HG03520 (cell line): ENCODE data around the gene MT1A.
"Not testable (repeated sequence)": the region's sequence is repeated elsewhere in the genome, so short reads cannot be mapped to it uniquely, and the experiment has no call there.

Source experiments
- ATAC-seq: cut with Tn5 transposase; IDR thresholded peaks from one replicate; pipeline ENCODE4 v1.9.1; 2021; ENCODE audit warnings: mild to moderate bottlenecking, moderate library complexity; ENCODE audit not compliant: unreplicated experiment

Gene MT1A

DNA sequence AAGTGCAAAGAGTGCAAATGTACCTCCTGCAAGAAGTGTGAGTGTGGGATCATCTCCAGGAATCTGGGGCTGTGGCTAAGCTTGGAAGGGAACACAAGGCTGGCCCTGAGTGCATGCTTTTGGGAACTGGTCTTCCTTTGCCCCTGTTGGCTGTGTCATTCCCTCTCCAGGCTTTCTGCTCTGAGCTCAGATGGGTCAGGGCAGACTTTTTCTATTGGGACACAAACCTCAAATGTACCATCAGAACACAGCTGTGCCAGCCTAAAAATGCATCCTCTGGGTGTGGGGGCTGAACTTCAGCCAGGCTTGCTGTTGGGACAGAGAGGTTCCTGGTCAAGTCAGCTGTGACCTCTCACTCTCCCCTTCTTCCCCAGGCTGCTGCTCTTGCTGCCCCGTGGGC lies 14.1 kb downstream of the MT1A start:
- no peak for ATAC-seq

DNA sequence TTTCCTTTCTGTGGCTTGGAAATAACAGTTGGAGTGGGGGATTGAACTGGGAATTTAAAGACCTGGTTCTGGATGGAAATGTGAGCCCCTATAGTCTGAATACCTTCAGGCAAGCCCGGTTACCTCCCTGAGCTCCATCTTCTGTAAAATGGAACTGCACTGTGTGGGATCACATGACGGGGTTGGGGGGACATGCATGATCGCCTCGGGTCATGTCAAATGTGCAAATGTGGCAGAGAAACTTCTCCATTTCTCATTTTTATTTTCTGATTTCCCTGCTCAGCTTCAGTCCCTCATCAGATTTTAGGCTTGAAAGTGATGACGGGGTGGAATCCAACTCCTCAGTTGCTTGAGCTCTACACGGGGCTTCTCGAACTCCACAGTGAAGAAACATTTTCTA lies 14.8 kb downstream of the MT1A start:
- ATAC-seq: no peak

DNA sequence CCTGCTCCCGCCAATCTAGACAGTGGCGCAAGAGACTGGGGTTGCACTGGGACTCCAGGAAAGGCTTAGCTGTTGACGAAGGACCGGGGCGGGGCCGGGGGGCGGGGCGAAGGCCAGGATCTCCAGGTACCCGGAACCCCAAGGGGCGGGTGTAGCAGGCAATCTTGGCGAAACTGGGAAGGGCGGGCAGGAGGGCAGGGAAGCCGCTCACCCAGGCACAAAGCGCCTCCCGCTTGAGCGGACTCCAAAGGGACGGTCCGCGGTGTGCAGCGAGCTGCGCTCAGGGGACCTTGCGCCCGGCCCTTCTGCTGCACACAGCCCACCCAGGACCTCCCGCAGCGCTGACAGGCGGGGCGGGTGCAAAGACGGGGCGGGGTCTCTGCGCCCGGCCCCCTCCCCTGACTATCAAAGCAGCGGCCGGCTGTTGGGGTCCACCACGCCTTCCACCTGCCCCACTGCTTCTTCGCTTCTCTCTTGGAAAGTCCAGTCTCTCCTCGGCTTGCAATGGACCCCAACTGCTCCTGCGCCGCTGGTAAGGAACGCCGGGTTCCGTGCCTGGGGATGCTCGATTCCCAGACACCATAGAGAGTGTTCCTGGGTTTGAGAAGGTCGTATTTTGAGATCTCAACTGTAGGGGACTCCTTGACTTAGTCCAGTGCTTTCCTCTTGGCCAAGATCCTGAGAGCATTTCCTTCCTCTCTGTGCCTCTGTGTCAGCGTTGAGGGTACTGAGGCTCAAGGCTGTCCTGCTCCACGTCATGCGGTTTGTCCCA lies 19.3 kb downstream of the MT1A start, which contains the start of gene MT1F:
Gene MT1F, plus strand, starts transcription at position 405 of the 772 bp plus-strand sequence. Its CDS starts 100 bp downstream, at position 505.
- ATAC-seq: no peak

DNA sequence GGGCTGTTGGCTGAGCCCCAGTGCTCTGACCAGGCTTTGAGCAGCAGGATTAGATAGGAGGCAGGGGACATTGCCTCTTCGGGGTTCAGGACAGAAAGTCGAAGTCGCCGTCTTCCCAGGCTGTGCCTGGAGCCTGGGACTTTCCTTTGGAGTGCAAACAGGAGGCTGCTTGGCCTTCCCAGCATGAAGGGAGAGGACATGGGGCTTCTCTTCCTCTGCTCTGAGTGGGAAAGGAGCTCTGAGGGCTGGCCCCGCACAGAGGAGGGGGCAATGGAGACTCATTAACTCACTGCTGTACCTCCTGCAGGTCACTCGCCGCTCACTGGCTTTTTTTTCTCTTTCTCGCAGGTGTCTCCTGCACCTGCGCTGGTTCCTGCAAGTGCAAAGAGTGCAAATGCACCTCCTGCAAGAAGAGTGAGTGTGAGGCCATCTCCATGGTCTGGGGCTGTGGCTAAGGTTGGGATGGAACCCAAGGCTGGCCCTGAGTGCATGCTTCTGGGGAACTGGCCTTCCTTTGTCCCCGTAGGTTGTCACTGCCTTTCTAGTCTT lies 19.9 kb downstream of the MT1A start:
- no peak for ATAC-seq

DNA sequence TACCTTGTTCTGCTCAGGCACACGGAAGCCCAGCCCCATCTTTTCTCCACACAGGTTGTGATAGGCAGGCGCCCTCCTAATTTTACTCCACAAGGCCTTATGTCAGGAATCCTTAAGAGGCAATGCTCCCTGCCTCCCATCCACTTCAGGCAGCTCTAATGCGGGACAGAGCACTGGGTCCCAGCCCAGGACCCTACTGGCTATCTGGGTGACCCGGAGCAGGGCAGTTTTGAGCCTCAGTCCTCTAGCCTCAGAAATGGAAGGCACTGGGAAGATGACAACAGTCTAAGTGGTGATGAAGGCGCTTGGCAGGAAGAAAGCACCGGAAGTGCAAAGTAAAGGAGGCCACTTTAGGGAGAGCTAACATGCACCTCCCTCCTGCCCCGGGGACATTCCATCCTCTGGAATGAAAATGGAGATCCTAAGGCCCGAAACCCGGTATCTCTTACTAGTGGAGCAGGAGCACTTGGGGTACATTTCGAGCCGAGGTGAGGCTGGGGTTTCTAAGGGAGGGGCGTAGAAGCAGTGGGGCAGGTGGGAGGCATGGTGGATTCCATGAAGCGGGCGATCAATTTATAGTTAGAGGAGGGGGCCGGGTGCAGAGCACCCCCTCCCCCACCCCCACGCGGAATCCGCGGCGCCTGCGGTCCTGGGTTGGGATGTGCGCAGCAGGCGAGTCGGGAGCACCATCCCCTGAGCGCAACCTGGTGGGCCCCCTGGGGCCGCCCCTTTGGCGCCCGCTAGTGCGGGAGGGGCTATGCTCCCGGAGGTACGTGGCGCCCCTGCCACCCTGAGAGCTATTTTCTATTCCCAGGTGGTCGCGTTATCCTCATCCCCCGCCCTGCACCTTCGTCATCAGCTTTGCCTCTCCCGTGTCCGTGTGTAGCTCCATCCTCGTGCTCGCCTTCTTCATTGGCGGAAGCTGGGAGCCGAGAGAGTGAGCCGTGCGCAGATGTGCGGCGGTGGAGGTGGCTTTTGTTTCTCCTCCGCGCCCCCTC lies 24.2 kb downstream of the MT1A start:
- ATAC-seq: no peak

DNA sequence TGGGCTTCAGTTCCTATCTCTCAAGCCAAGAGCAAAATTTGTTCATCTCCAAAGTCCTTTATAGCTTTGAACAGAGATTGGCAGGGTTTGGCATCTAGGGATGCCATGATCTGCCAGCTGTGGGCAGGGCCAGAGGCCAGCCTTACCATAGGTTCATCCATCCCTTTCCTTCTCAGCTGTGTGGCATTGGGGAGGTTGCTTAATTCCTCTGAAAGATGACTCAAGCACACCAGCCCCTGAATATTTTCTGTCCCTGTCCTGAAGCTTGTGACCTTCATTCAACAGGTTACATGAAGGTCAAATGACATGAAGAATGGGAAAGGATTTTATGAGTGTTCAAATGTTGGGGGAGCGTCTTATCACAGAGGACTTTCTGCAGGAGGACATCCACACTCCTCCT lies 26.0 kb downstream of the MT1A start:
- no peak for ATAC-seq

DNA sequence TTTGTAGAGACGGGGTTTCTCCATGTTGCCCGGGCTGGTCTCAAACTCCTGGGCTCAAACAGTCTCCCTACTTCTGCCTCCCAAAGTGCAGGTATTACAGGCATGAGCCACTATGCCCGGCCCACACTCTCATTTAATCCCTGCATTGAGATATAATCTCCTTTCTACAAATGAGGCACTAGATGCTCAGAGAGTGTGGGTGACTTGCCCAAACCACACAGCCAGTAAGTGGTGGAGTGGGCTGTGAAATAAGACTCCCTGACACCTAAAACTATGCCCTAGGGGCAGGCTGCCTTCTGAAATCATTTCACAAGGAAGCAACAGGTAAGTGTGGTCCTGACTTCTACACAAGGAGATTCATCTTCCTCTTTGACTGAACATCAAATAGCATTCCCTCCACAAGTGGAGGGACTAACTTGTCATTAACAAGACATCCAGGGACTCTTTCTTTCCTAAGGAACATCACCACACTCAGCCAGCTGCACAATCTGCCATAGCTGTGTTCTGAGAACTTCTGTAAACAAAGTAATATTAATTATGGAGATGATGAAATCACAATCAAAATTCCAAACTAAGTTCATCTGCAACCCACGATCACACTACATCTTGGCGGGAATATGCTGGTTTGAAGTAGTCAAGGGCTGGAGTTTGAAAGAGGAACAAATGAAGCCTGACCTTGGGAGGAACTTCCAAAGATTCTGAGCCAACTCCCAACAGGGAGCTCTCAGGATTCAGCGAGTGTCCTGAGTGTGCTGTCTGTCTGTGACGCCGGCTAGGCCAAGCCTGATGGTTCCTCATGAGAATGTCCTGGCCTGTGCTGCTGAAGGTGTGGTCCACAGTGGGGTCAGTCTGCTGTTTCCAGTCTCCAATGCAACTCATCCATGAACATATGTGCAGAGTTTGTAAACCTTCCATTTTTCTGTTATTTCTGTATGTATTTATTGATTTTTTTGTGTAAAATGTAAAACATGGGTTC lies 27.1 kb downstream of the MT1A start:
- not testable (repeated sequence) for ATAC-seq

DNA sequence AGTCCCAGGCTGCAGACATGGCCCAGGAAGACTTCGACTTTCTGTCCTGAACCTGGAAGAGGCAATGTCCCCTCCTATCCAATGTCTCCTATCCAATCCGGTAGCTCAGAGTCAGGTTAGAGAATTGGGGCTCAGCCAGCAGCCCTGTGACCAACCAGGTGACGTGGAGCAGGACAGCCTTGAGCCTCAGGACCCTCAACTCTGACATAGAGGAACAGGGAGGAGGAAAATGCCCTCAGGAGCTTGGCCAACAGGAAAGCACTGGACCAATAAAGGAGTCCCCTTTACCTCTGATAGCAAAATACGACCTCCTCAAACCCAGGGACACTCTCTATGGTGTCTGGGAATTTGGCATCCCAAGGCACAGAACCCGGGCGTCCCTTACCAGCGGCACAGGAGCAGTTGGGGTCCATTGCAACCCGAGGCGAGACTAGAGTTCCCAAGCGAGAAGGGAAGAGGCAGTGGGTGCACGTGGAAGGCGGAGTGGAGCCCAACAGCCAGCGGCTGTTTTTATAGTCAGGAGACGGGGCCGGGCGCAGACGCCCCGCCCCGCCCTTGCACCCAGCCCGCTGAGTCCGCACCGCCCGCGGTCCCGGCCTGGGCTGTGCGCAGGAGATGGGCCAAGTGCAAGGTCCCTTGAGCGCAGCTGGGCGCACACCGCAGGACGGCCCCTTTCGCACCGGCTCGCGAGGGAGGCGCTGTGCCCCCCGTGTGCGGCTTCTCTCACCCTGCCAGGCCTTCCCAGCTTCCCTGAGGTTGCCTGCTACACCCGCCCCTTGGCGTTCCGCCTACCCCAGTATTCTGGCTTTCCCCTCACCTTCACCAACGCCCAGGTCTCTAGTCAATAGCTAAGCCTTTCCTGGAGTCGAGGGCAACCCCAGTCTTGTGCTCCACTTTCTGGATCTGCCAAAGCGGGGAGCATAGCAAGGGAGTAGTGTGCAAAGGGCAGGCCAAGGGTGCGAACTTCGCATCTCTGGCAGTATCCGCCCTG lies 29.4 kb downstream of the MT1A start, which contains the start of gene MT1G:
Gene MT1G, minus strand, starts transcription at position 485 of the 991 bp plus-strand sequence. Its CDS starts 72 bp downstream, at position 413.
- ATAC-seq: no peak

DNA sequence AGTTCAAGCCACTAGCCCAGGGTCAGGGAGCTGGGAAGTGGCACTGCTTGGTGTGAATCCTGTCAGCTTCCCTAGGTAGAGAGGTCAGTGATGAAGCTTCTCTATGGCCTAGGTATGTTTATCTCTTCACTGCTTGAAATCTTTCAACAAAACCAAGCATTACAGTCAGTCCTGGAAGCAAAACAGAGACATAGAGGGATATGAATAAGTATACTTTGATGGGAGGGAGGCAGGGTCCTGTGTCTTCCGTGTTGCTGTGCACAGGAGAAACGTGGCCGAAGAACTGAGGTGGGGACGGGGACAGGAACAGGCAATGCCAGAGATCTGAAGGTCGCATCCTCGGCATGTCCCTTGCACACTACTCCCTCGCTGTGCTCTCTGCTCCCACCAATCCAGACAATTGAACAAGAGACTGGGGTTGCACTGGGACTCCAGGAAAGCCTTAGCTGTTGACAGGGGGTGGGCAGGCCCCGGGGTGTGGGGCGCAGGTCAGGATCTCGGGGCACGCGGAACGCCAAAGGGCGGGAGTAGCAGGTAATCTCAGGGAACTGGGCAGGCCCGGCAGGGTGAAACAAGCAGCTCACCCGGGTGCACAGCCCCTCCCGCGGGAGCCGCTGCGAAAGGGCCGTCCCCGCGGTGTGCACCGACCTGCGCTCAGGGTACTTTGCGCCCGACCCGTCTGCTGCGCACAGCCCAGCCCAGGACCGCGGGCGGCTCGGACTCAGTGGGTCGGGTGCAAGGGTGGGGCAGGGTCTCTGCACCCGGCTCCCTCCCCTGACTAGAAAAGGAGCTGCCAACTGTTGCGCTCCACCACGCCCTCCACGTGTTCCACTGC lies 30.8 kb downstream of the MT1A start, which contains the start of gene MT1H:
Gene MT1H, plus strand, starts transcription at position 810 of the 835 bp plus-strand sequence. CDS start 71 bp downstream, outside the sequence.
- ATAC-seq: no peak

DNA sequence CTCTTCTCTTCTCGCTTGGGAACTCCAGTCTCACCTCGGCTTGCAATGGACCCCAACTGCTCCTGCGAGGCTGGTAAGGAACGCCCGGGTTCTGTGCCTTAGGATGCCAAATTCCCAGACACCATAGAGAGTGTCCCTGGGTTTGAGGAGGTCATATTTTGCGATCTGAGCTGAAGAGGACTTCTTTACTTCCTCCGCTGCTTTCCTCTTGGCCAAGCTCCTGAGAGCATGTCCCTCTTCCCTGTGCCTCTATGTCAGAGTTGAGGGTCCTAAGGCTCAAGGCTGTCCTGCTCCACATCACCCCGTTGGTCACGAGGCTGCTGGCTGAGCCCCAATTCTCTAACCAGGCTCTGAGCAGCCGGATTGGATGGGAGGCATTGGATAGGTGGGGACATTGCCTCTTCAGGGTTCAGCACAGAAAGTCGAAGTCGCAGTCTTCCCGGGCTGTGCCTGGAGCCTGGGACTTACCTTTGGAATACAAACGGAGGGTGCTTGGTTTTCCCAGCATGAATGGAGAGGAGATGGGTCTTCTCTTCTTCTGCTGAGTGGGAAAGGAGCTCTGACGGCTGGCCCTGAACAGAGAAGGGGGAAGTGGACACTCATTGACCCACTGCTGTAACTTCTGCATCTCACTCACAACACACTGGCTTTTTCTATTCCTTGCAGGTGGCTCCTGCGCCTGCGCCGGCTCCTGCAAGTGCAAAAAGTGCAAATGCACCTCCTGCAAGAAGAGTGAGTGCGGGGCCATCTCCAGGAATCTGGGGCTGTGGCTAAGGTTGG lies 31.6 kb downstream of the MT1A start:
- ATAC-seq: no peak

DNA sequence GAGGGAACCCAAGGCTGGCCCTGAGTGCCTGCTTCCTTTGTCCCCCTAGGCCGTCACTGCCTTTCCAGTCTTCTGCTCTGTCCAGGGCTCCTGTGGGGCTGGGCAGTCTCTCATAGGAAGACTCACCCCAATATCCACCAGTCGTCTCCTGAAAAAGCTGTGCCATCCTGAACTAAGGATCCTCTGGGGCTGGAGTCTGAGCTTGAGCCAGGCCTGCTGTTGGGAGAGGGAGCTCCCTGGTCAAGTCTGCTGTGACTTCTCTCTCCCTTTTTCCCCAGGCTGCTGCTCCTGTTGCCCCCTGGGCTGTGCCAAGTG lies 32.1 kb downstream of the MT1A start:
- no peak for ATAC-seq

DNA sequence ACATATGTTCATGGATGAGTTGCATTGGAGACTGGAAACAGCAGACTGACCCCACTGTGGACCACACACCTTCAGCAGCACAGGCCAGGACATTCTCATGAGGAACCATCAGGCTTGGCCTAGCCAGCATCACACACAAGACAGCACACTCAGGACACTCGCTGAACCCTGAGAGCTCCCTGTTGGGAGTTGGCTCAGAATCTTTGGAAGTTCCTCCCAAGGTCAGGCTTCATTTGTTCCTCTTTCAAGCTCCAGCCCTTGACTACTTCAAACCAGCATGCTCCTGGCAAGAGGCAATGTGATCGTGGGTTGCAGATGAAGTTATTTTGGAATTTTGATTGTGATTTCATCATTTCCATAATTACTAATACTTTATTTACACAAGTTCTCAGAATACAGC lies 33.2 kb downstream of the MT1A start:
- not testable (repeated sequence) for ATAC-seq

DNA sequence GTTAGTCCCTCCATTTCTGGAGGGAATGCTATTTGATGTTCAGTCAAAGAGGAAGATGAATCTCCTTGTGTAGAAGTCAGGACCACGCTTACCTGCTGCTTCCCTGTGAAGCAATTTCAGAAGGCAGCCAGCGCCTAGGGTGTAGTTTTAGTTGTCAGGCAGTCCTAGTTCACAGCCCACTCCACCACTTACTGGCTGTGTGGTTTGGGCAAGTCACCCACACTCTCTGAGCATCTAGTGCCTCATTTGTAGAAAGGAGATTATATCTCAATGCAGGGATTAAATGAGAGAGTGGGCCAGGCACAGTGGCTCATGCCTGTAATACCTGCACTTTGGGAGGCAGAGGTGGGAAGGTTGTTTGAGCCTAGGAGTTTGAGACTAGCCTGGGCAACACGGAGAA lies 33.7 kb downstream of the MT1A start:
- not testable (repeated sequence) for ATAC-seq

DNA sequence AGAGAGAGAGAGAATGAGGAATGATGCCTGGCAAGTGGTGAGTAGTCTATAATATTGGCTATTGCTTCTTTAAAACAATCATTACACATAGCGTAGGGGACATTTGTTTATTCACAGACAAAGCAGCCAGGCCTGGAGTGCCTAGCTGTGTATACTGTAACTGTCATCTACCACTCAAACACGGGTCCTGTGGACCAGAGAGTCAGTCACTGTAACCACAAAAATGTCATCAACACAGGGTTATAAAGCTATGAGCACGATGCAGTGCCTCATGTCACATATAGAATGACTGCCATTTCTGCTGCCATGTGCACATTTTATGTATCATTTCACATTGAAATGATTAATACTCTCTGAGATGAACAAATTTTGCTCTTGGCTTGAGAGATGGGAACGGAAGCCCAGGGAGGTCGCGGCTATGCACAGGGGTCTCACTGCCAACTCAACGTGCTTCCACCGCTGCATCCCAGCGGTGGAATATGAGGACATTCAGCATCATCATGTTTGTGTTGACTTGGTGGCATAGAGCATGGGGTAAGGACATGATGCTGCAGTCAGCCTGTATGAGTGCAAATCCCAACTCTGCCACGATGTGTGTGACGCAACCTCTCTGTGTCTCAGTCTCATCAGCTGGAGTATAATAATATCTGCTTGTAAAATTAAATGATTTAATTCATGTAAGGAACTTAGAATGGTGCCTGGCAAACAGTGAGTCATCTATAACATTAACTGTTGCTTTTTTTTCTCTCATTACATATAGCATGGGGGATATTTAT lies 34.5 kb downstream of the MT1A start:
- ATAC-seq: no peak

DNA sequence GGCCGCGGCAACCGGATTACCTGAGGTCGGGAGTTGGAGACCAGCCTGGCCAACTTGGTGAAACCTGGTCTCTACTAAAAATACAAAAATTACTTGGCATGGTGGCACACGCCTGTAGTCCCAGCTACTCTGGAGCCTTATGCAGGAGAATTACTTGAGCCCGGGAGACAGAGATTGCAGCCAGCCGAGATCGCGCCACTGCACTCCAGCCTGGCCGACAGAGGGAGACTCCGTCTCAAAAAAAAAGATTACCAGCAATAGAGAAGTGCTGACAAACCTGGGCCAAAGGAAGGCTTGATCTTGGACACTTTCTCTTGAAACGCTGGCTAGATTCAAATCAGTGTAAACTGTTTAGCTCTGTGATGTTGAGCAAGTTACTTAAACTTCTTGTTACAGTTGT lies 35.5 kb downstream of the MT1A start:
- no peak for ATAC-seq

DNA sequence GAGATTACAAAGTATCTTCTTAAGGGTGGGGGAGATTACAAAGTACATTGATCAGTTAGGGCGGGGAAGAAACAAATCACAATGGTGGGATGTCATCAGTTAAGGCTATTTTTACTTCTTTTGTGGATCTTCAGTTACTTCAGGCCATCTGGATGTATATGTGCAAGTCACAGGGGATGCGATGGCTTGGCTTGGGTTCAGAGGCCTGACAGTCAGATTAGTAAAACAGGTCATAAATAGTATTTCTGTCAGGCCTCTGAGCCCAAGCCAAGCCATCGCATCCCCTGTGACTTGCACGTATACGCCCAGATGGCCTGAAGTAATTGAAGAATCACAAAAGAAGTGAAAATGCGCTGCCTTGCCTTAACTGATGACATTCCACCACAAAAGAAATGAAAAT lies 36.1 kb downstream of the MT1A start:
- not testable (repeated sequence) for ATAC-seq
